OCI-LY3 (cell line): ENCODE measurements around the gene UGT1A10.

Experiments used
- CTCF ChIP-seq: fragments of 200-600, 300-600 bp; sonication (generic); IDR thresholded peaks from 2 replicates; pipeline ENCODE4 v1.5.1; 2014; ENCODE audit warnings: antibody characterized with exemption, low read length, low read depth
- EZH2phosphoT487 ChIP-seq: fragments of 200-600 bp; shearing (Covaris generic); IDR thresholded peaks from 2 replicates; pipeline ENCODE4 v1.6.1; 2018; ENCODE audit warnings: antibody characterized with exemption, mixed run types, low read depth

- TF ChIP-seq CTCF (no peak), EZH2phosphoT487 (no peak)
These were observed 130.2 kb downstream of the UGT1A10 start for GRCh38 chr2:233766416-233766815.
